NCI-H187 treated with DMSO at 0.1 percent for 48 hours (cell line): ENCODE measurements around the gene MRNIP.
"Not testable (repeated sequence)": the region's sequence is repeated elsewhere in the genome, so short reads cannot be mapped to it uniquely, and the experiment has no call there.

Experiments
- DNase-seq: peaks from one replicate; lab custom pipeline; 2025; lab: John Stamatoyannopoulos, UW

Gene MRNIP

DNA sequence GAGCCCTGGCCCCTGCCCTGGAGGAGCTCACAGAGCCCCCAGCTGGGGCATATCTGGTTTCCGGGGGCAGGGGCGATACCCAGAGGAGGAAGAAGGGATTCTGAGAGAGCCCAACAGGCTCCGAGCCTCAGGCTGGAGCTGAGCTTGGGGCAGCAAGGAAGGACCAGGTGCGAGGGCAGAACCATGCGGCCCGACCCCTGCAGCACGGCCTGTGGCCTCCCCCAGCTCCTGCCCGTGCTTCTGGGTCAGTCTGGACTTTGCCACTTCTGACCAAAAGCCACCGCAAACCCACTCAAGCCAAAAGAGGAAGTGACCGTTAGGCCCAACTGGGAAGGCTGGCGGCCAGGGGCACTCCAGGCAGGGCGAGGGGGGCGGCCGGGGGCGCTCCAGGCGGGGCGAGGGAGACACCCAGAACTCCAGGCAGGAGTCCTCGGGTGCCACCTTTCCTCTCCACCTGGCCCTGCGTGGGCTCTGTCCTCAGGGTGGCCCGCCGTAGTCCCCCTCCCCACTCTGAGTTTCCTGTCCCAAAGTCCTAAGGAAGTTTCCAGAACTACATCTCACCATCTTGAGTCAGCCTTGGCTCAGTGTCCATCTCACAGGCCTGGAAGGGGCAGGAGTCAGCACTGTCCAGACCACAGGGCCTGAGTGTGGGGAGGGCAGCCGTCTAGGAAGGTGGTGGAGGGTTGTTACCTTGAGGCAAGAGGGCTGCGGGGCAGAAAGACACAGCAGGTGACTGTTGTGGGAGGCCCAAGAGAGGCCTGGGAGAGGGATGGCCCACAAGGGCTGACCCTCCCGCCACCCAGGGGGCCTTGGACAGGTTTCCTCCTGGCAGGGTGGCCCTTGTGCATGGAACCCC, 65.8 kb downstream of the MRNIP start:
- no peak for DNase-seq

GRCh38 chr5:179791881-179792611, 66.6 kb downstream of the MRNIP start:
- no peak for DNase-seq

DNA sequence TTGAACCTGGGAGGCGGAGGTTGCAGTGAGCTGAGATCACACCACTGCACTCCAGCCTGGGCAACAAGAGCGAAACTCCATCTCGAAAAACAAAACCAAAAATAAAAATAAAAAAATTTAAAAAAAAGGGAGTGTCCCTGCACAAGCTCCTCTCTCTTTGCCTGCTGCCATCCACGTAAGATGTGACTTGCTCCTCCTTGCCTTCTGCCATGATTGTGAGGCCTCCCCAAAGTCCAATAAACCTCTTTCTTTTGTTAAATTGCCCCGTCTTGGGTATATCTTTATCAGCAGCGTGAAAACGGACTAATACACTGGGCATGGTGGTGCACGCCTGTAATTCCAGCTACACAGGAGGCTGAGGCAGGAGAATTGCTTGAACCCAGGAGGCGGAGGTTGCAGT, 69.3 kb downstream of the MRNIP start:
- not testable (repeated sequence) for DNase-seq

DNA sequence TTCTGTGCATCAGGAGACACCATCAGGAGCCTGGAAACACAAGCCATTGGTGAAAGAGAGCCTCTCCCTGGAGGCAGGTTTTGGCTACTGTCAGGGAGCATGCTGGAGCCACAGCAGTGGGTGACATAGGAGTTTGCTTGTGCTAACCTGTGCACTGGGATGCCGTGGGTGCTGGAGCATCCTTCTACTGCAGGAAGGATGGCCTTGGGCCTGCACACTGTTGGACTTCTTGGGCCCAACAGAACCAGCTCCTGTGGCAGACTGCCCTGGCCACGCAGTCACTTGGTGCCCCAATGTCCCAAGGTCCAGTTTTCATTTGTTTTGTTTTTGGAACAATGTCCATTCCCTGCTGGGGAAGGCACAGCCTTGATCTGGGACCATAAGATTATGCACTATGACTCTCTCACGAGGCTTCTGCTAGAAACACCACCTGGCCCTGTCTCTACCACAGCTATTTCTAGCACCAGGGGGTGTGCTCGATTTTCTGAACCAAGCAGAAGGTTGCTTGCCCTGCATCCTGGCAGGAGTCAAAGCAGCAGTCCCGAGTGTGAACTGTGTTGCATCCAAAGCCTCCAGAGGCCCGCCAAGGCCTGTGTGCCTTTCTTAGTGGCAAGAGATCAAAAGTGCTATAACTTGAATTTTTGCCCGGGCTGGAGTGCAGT, 70.3 kb downstream of the MRNIP start:
- no peak for DNase-seq
